Left hindlimb (tissue), 1 donor: ENCODE measurements around the gene KLHL12.

Experiments used
- DNase-seq: peaks from one replicate; pipeline ENCODE4 v3.0.0-alpha.2; 2018

The KLHL12 gene

DNA sequence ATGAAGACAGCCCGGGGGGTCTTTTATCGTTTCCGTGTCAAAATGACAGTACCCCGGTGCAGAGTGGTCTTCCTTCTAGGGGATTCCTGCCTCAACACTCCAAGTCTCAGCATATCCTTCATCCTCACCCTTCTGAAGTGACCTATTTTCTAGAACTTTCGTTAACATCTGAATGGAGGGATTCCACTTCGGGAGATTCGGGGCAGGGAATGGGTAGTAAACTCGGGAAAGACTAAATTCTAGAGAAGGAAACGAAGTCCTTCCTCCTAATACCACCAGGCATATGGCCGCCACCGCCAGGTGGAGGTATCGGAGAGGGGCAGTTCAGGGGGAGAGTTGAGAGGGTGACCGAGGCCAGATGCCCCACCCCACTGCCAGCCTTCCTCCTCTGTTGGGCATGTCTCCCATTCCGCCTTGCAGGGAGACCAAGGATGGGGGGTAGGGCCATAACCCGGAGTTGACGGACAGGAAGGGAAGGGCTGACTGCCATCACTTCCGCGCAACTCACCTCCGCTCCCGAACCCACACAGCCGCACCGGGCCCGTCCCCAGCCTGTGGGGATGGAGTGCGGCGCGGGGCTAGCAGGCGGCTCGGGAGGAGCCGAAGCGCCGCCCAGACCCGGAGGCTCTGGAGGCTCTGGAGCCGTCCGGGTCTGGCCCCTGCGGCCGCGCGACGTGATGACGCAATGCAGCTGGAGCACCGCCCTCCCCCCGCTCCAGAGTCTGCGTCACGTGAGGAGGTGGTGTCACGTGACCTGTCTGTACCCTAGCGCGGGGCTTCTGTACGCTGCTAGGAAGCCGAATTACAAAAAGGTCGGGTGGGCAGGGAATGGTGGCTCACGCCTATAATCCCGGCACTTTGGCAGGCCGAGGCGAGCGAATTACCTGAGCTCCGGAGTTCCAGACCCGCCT is at the start of gene KLHL12:
TSS of gene KLHL12 (minus strand) at position 654 of the 911 bp plus-strand sequence. CDS start 2,072 bp downstream, outside the sequence.
- DNase-seq, result peak; percentile 98

DNA sequence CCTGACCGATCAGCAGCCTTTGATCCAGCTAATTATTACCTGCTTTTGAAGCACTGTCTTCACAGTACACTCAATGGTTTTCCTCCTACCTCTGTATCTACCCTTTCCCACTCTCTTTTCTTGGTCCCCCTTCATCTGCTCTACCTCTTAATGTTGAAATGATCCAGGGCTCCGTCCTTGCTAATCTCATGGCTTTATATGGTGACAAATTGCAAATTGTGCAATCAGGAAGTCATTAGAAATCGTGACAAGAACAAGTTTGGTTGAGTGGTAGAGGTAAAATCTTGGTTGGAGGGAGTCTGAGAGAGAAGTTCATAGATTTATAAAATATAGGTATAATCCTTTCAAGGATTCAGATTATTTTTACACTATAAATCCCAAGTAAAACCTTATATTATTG is 49.6 kb upstream of the KLHL12 start:
- DNase-seq, result no peak

DNA sequence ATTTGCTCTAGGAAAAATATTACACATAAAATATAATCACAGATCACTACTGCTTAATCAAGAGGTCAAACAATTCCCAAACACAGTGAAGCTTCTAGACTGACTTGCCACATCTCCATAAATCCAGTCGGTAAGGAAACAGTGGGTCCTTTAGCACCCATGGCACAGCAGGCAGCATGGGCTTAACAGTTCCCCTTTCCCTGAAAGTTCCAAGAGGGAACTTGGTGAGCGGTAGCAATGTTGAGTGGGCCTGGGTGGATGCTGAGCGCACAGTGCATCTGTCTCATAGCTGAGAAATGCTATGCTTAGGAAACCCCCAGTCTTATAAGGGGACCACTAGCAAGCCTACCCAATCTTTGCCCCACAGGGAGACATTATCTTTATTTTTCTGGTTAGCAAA is 47.8 kb upstream of the KLHL12 start:
- no peak for DNase-seq

DNA sequence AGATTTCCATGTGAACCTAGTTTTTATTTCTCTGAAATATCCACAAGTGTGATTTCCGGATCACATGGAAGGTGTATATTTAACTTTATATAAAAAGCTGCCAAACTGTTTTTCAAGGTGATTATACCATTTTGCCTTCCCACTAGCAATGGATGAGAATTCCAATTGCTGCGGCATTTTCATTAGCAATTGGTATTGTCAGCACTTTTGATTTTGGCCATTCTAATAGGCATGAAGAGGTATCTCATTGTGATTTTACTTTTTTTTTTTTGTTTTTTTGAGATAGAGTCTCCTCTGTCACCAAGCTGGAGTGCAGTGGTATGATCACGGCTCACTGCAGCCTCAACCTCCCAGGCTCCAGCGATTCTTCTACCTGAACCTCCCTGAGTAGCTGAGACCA is 45.0 kb upstream of the KLHL12 start:
- DNase-seq, result no peak

DNA sequence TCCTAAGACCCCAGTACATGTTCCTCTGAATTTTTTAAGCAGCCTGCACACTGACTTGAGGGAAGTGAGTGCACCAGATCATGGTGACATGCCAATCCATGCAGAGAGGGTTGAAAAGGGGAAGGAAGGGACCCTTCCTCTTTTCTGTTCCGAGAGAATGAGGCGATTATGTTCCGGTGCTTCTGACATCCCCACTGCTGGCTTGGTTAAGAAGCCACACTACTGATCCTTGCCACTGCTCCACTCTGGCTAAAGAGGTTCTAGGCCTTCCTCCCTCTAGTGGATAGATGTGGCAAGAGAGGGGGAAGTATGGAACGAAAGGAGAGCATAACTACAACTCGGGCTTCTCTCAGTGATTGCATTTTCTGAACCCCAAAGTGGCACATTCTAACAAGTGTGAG is 41.9 kb upstream of the KLHL12 start:
- peak; percentile 50 for DNase-seq

DNA sequence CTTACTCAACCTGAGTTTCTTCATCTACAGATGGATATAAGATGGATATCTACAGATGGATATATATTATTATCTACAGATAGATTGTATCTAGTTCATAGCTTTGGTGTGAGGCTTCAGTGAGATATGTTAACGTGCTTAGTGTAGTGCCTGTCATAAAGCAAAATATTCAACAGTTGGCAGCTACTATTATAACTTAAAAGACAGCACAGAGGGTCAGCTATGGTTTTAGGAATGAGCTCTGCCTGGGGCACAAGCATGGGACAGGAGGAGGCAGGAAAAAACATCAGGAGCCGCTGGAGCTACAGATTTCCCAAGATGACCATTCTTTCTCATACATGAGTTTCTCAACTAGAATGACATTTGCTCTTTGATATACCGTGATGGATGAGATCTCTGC is 41.3 kb upstream of the KLHL12 start:
- DNase-seq, result no peak

DNA sequence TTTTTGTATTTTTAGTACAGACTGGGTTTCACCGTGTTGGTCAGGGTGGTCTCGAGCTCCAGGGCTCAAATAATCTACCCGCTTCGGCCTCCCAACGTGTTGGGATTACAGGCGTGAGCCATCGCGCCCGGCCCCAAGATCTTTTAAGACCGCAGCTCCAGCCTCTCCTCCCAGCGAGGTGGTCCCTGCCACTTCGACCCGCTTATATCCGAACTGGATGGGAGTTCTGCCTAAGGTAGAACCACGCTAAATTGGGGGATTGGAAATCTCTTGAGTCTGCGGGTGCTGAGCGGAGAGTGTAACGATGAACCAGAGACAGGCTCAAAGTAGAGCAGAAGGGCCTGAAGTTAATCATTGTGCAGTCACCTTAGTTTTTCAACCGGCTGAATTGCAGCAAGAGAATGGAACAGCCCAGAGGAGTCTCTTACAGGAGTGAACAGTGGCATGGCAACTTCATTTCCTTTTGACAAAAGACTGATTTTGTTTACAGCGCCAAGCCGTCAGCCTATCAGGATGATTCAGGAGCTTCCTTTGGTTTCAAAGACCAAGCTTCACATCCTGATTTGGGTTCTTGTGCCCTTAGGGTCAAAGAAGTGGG is 40.7 kb upstream of the KLHL12 start:
- no peak for DNase-seq

DNA sequence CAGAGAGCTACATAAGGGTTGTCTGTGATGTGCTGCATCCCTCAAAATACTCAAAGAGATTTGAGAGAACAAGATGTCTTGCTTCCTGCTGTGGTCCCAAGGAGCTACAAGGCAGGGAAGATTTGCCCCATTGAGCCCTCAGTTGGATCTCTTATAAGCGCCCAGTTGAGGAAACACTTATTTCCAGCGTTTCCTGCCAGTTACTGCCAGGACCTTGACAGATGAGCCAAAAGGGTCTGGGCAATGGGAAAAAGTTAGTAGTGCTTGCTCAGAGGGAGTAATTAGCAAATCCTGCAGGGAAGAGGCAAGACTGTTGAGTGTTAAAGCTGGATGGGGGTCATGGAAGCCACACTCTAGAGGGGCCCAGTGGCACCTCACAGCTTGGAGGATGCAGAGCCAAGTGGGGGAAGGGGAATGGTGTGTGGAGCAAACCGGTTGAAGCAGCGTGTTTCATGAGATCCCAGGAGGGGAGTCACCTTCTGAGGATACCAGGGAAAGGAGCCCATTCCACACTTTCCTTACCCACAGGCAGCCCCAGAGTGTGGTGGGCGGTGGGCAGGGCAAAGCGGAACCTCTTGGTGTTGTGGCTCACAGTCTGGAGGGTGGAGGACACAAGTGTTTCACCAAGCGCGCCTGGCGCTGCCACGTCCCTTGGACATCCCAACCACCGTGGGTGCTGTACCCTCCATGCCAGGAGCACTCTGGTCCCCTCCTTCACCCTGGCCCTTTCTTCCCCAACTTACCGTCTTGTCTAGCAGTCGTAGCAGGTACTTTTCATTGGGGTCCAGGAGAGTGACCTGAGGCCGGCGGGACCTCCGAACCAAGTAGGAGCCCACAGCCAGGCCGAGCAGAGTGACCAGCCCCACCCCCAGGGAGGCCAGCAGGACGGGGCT is 39.2 kb upstream of the KLHL12 start:
- no peak for DNase-seq

DNA sequence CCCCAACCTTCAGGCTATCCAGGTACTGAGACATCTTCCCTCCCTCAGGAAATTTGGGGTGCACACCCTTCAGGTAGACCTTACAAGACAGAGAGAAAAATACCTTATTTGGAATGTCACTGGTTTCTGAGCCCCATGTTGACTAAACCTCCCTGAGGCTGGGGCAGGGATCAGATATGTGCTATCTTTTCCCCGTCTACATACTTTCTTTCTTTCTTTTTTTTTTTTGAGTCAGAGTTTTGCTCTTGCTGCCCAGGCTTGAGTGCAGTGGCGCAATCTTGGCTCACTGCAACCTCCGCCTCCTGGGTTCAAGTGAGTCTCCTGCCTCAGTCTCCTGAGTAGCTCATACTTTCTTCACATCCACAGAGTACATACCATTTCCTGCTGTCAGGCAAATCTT is 38.4 kb upstream of the KLHL12 start:
- DNase-seq, result no peak

DNA sequence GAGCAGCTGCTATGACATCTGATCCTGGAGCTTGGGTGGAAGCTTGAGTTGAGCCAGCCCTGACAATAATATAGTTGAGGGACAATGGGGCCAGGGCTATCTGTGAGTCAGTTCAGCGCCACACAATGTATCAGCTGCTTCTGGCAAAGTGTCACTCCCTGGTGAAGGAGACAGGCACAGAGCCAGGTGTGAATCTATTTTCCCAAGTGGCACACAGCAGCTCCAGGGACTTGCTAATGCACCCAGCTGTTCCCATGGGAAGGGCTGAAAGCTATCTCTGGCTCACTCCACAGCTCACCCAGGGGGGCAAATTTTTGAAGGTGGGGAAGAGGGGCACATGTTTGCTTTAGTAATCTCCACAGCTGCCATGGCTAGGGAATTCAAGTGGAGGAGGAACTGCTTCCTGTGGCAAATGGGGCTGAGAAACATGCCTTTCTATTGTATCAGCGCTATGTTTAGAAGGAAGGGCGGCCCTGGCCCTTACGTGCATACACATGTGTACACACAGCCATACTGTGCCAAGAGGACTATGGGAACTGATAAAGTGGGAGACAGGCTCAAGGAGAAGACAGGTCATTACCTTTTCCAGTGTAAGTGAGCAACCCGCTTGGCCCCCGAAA is 37.9 kb upstream of the KLHL12 start:
- peak; percentile 45 for DNase-seq

DNA sequence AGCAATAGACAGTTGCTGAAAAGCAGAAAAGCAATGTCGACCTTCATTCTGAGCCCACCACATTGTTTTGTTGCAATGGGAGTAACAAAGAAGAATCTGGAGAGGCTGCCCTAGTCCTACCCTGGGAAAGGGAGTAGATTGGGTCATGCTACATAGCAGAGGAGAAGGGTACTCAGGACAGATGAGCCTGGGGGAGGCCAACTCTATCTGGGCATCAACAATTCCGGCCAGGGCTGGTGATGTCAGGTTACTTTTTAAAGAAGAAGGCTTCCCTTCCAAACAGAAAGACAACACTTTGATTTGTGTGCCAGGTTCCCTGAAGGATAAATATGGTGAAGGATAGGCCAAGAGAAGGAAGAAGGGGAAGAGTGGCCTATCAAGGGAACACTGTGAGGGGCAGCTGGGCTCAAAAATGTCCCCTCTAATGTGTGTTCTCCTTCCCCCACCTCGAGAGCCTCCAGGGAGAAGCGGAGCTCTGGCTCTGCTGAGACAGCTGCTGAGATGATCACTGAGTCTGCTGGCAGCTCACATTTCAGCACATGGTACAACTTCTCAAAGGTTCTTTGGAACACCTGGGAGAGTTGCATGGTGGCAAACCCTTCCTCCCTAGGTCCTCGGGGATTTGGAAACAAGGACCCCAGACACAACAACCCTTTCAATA is 34.3 kb upstream of the KLHL12 start:
- no peak for DNase-seq

DNA sequence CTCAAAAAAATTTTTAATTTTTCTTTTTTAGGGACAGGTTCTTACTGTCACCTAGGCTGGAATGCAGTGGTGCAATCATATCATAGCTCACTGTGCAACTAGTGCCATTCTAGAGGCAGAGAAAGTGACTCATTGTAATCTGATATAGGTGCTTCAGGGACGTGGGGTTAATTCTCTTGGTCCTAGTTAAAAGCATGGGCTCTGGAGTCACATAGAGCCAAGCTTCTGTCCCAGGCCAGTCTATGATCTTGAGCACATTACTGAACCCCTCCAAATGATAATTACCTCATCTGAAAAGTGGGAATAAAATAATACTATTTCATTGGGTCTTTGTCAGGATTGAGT is 32.2 kb upstream of the KLHL12 start:
- DNase-seq, result no peak

DNA sequence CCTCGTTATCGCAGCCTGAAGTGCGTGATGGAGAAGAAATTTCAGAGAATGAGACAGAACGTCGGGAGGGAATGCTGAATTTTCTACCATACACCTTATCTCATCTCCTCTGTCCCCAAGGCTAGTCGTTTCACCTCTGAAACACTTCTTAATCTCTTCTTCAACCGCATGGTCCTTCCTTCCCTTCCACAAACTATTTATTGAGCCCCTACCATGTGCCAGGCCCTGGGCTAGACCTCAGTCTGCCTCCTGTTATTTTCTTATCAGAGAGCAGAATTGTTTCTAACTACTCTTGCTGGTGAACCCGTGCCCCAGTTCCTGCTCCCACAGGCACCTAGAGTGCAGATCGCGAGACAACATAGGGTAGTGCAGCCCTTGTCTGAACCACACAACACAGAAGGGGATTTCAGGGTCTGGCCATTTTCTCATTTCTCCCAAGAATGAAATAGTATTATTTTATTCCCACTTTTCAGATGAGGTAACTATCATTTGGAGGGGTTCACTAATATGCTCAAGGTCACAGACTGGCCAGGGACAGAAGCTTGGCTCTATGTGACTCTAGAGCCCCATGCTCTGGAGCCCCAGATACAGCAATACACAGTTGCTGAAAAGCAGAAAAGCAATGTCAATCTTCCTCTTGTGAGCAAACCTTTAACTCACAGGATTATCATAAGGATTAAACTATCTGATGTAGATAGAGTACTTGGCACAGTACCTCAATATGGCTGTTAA is 31.7 kb upstream of the KLHL12 start:
- DNase-seq, result no peak

DNA sequence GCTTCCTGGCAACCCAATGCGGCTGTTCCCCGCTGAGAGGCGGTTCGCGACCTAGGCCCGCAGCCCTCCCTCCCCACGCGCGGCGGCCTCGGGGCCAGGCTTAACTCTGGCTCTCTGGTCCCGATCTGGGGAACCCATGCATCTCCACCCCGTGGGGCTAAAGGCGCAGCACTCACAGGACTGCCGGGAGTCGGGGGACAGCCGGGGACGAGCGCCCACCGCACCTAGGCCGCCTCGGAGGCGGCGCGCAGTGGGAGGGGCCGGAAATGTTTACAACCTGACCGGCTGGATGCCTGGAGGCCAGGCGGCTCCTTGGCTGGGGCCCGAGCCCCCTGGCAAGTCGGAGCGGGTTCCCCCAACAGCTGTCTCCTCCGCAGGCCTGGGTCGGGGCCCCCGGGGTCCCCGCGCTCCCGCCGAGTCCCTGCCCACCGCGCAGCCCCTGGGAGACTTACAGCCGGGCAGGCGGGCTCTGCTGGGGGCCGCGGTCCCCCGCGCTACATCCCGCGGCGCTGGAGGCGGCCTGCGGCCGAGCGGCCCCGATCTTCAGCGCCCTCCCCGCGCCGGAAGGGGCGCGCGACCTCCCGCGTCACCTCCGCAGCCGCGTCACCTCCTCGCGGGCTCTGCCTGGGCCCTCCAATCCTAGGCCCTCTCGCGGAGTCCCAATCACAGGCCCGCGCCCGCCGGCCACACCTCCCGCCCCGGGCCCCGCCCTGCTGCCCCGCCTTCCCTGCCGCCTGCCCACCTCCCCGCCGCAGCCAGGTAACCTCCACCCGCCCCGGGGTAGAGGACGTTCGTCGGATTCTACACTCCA is 30.9 kb upstream of the KLHL12 start, which contains the start of gene ADIPOR1:
TSS of gene ADIPOR1 (minus strand) at position 580 of the 811 bp plus-strand sequence. CDS start 7,242 bp downstream, outside the sequence.
- peak; percentile 91 for DNase-seq

DNA sequence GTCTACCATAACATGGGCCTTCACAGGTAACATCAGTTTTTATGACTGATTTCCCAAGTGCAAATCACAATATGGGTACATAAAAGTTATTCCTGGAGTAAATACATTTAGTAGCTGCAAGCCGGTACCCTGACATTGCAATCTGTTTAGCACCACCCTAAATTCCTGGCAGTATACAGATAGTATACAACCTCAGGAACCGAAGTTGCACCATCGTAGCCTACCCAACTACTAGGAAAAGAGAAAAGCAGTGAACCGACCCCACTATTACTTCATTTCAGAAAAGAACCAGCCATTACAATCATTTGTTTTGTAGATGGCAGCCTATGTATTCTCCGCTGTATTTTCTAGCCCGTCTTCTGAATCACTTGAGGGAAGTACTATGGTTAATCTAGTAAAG is 29.9 kb upstream of the KLHL12 start:
- no peak for DNase-seq

DNA sequence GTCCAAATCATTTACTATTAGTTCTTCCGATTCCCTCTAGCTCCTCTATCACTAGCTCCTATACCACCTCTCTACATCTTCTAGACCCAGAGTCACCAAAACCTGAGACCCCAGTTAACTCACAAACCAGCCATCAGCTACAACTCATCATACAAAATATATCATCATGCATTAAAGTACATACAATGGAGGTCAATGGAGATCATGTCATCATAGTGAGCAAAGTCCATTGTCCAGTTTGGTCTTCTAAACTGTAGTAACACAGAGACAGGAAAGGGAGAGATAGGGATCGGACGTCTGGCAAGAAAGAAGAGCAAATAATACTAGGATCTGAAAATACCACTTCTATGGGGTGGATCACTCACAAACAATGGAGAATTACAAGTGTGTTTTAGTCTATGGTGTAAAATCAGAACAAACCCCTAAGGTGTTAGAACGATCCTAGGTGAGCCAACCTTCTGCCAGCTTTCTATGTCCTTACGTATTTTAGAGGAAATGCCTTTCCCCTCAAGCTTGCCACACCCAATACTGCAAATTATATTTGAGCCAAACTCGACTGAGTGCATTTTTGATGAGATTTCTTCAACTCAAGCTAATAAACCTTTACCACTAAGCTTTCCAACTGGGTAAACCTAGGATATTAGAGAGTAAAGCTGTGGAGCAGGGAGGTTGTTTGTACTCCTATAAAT is 27.2 kb upstream of the KLHL12 start:
- no peak for DNase-seq

DNA sequence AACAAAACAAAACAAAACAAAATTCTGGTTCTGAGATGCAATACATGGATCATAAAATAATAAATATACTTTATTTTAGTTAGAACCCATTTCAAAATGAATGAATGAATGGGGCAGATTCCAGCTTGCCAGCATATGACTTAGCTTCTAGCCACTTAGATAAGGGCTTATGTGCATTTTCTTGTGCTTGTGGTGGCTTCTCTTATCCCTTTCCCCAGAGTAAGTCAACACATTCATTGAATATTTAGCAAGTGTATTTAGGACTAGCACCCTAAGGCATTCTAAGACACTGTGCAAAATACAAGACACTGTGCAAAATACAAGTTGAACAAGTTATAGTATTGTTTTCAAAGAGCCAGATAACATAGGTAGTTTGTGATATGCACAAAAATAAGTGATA is 26.4 kb upstream of the KLHL12 start:
- DNase-seq, result no peak

DNA sequence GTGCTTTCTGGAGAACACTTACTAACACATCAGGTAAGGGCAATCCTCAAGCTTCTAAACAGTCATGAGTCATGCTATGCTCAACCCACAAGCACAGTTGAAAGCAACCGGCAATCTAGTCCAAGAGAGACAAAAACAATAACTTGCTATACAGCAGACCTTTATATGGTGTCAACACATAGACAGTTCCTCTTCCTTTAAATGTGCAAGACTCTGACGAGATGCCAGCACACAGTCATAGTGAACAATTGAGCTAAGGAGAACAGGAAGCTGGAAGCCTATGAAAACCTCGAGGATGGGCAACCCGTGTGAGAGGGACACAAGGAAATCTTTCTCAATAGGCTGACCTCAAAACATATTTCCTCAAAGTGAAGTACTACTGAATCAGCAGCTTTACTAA is 25.8 kb upstream of the KLHL12 start:
- DNase-seq, result no peak

DNA sequence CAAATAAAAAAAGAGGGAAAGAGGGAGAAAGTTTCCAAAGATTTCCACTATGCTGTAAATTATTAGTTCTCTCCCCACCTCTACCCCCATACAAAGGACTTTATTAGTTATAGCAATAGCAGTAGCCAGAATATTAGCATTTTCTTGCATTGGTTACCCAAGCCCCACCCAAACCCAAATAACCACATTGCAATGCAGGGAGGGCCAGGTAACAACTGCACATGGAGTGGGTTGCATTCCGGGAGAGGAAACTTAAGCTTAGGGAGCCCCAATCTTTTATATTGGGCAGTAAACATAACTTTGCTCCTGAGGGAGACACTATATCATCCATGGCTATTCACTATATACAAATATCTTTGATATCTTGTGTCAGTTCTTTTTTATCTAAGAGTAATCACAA is 25.1 kb upstream of the KLHL12 start:
- no peak for DNase-seq

DNA sequence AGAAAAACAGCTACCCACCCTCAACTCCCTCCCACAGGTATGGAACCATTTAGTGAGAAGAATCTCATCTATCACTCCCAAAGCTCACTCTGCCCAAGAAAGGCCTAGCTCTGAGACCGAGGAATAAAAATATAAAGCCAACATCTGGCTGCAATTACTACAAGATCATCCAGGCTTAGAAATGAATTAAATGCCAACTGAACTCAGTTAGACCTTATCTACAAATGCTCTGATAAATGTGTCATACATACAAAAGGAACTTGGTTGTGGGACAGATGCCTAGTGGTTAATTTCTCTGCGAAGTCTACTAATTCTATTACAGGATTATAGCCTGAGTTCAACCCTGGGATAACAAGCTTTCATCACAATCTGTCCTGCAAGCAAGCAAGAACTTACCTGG is 24.4 kb upstream of the KLHL12 start:
- DNase-seq, result no peak
